SK-N-SH treated with all-trans-retinoic acid at 6 μM for 48 hours (cell line): ENCODE results near the gene ZSWIM7.

Experiments
- ATAC-seq: fragments of 200-7000 bp; cut with Tn5 transposase; 3 replicates; pipeline ENCODE4 v1.9.1; 2020; ENCODE audit warnings: mild to moderate bottlenecking, moderate library complexity
- BACH2 ChIP-seq: fragments of 250-450 bp; sonication (Bioruptor Pico); IDR thresholded peaks from 2 replicates; pipeline ENCODE4 v1.9.0; 2021; ENCODE audit warnings: mild to moderate bottlenecking, borderline replicate concordance
- CREB5 ChIP-seq: fragments of 250-450 bp; sonication (Bioruptor Pico); IDR thresholded peaks from 2 replicates; pipeline ENCODE4 v1.5.1; 2020; ENCODE audit warnings: low read depth, mild to moderate bottlenecking, moderate library complexity
- CSDC2 ChIP-seq: fragments of 250-450 bp; sonication (Bioruptor Pico); IDR thresholded peaks from 2 replicates; pipeline ENCODE4 v1.5.0; 2020; ENCODE audit warnings: mild to moderate bottlenecking, moderate library complexity
- CSRNP3 ChIP-seq: fragments of 250-450 bp; sonication (Bioruptor Pico); IDR thresholded peaks from 2 replicates; pipeline ENCODE4 v1.5.1; 2021; ENCODE audit warnings: mild to moderate bottlenecking, moderate library complexity
- GLIS3 ChIP-seq: fragments of 250-450 bp; sonication (Bioruptor Pico); IDR thresholded peaks from 2 replicates; pipeline ENCODE4 v1.5.0; 2020; ENCODE audit warnings: mild to moderate bottlenecking, moderate library complexity
- ISL1 ChIP-seq: fragments of 250-450 bp; sonication (Bioruptor Pico); IDR thresholded peaks from 2 replicates; pipeline ENCODE4 v2.1.2; 2022; ENCODE audit warnings: mild to moderate bottlenecking, moderate library complexity
- OSR1 ChIP-seq: fragments of 250-450 bp; sonication (Bioruptor Pico); IDR thresholded peaks from 2 replicates; pipeline ENCODE4 v1.8.0; 2022; ENCODE audit warnings: moderate library complexity, mild to moderate bottlenecking, inconsistent platforms
- PATZ1 ChIP-seq: fragments of 250-450 bp; sonication (Bioruptor Pico); IDR thresholded peaks from 2 replicates; pipeline ENCODE4 v1.8.0; 2020; ENCODE audit warnings: mild to moderate bottlenecking, moderate library complexity, borderline replicate concordance
- POU6F1 ChIP-seq: fragments of 250-450 bp; sonication (Bioruptor Pico); IDR thresholded peaks from 2 replicates; pipeline ENCODE4 v1.8.0; 2021; ENCODE audit warnings: low read depth, mild to moderate bottlenecking, moderate library complexity, borderline replicate concordance
- PPARA ChIP-seq: fragments of 250-450 bp; sonication (Bioruptor Pico); IDR thresholded peaks from 2 replicates; pipeline ENCODE4 v1.5.0; 2020; ENCODE audit warnings: mild to moderate bottlenecking, borderline replicate concordance
- RARB ChIP-seq: fragments of 250-450 bp; sonication (Bioruptor Pico); IDR thresholded peaks from 2 replicates; pipeline ENCODE4 v1.8.0; 2021; ENCODE audit warnings: mild to moderate bottlenecking, moderate library complexity
- TCF4 ChIP-seq: fragments of 250-450 bp; sonication (Bioruptor Pico); IDR thresholded peaks from 2 replicates; pipeline ENCODE4 v1.8.0; 2021; ENCODE audit warnings: mild to moderate bottlenecking, moderate library complexity, borderline replicate concordance
- TOX ChIP-seq: fragments of 250-450 bp; sonication (Bioruptor Pico); IDR thresholded peaks from 2 replicates; pipeline ENCODE4 v1.8.0; 2021; ENCODE audit warnings: mild to moderate bottlenecking, moderate library complexity, borderline replicate concordance
- TSHZ2 ChIP-seq: fragments of 250-450 bp; sonication (Bioruptor Pico); IDR thresholded peaks from 2 replicates; pipeline ENCODE4 v1.5.0; 2020; ENCODE audit warnings: mild to moderate bottlenecking, moderate library complexity
- ZC3H10 ChIP-seq: fragments of 250-450 bp; sonication (Bioruptor Pico); IDR thresholded peaks from 2 replicates; pipeline ENCODE4 v1.5.1; 2021; ENCODE audit warnings: mild to moderate bottlenecking, moderate library complexity
- ZFP3 ChIP-seq: fragments of 250-450 bp; sonication (Bioruptor Pico); IDR thresholded peaks from 2 replicates; pipeline ENCODE4 v1.5.0; 2020; ENCODE audit warnings: mild to moderate bottlenecking, moderate library complexity
- ZFP30 ChIP-seq: fragments of 450-650 bp; formaldehyde crosslinking; IDR thresholded peaks from 2 replicates; pipeline ENCODE4 v1.5.0; 2022; ENCODE audit warnings: mild to moderate bottlenecking, moderate library complexity
- ZNF8 ChIP-seq: fragments of 450-650 bp; formaldehyde crosslinking; IDR thresholded peaks from 2 replicates; pipeline ENCODE4 v1.5.0; 2020; ENCODE audit warnings: mild to moderate bottlenecking, moderate library complexity

The ZSWIM7 gene

GRCh38 chr17:15970500-15970899 is 29.0 kb downstream of the ZSWIM7 start:
- no peak for ATAC-seq
- TF ChIP-seq TSHZ2 (CRISPR knock-in tag) (no peak), GLIS3 (CRISPR knock-in tag) (no peak), ZC3H10 (CRISPR knock-in tag) (no peak), CREB5 (CRISPR knock-in tag) (no peak), CSDC2 (CRISPR knock-in tag) (no peak), ZFP3 (CRISPR knock-in tag) (no peak)

- TF ChIP-seq CSRNP3 (CRISPR knock-in tag) = no peak
- no peak for TF ChIP-seq TCF4 (CRISPR knock-in tag)
- TF ChIP-seq CSDC2 (CRISPR knock-in tag) = no peak
- TF ChIP-seq RARB (CRISPR knock-in tag) = no peak
- TF ChIP-seq PATZ1 (CRISPR knock-in tag) = no peak
- TF ChIP-seq ZNF8 (CRISPR knock-in tag) = no peak
- TF ChIP-seq BACH2 (CRISPR knock-in tag) = no peak
- TF ChIP-seq OSR1 (CRISPR knock-in tag) = no peak
- no peak for TF ChIP-seq ISL1 (CRISPR knock-in tag)
- no peak for TF ChIP-seq ZFP3 (CRISPR knock-in tag)
- TF ChIP-seq POU6F1 (CRISPR knock-in tag) = no peak
- TF ChIP-seq ZFP30 = no peak
- TF ChIP-seq, all 23 proteins: peak for 0
- ATAC-seq = no peak
Measured at GRCh38 chr17:15969463-15969862, 30.0 kb downstream of the ZSWIM7 start.

- no peak for TF ChIP-seq PPARA (CRISPR knock-in tag)
- no peak for TF ChIP-seq TOX (CRISPR knock-in tag)
- no peak for TF ChIP-seq PATZ1 (CRISPR knock-in tag)
- no peak for TF ChIP-seq ZFP30
- TF ChIP-seq, all 23 proteins: peak for 0
Measured at GRCh38 chr17:15967706-15968399, 31.7 kb downstream of the ZSWIM7 start.

More at GRCh38 chr17:15967706-15968399, 31.7 kb downstream of the ZSWIM7 start:
- no peak for ATAC-seq
